HepG2 (cell line): ENCODE results near the gene DPF1. TPM values are rescaled to one million over a fixed set of nuclear protein-coding genes. Genes with fewer than 3 reads are reported as not detected.

Experiments
- ATAC-seq: fragments of 200-7000 bp; cut with Tn5 transposase; 3 replicates; pipeline ENCODE4 v1.9.1; 2020; ENCODE audit warnings: mild to moderate bottlenecking, moderate library complexity
- BruUV-seq: library from RNA; stranded (reverse); fragments of 400-500 nt; replicated peaks from 2 replicates; lab custom pipeline; 2021; lab: Mats Ljungman, UMichigan
- CTCF ChIA-PET: fragments of 300-600 bp; formaldehyde crosslinking; extraction: SDS; loops from one replicate; lab custom pipeline; 2021; ENCODE audit warnings: low total read pairs, inconsistent platforms, low intra/inter-chr PET ratio; lab: Yijun Ruan, JAX
- POLR2A ChIA-PET: fragments of 350-600 bp; sonication (Branson Sonifier 250); formaldehyde crosslinking; loops from one replicate; lab custom pipeline; 2020; ENCODE audit warnings: antibody characterized with exemption, inconsistent platforms; lab: Yijun Ruan, JAX
- DNase-seq: peaks from one replicate; pipeline ENCODE4 v3.0.0-alpha.2; 2015; ENCODE audit warnings: low spot score
- FAIRE-seq: peaks from 3 replicates; lab custom pipeline; 2011; peaks lifted over from hg19 to GRCh38; lab: Jason Lieb, UNC
- H2AFZ ChIP-seq: one replicate; pipeline ENCODE4 v1.6.1; 2011; ENCODE audit warnings: low read length, inconsistent platforms
- H3K27ac ChIP-seq: fragments of 300-600 bp; 3 replicates; pipeline ENCODE4 v1.8.0; 2011; ENCODE audit warnings: mixed run types, mild to moderate bottlenecking, mixed read lengths, low read length, inconsistent platforms; ENCODE audit not compliant: insufficient read depth; ENCODE audit errors: extremely low read length
- H3K27me3 ChIP-seq, 2 experiments: fragments of 200-600 bp in 1 of 2; 2 replicates in 1 of 2; 3 replicates in 1 of 2; pipeline versions ENCODE4 v1.6.0 to v1.8.0; 2011; ENCODE audit warnings: low read length in 2 of 2, mild to moderate bottlenecking in 2 of 2, moderate library complexity in 2 of 2, inconsistent platforms in 1 of 2; ENCODE audit not compliant: insufficient read depth in 2 of 2, control insufficient read depth in 1 of 2
- H3K36me3 ChIP-seq, 2 experiments: fragments of 200-600 bp in 1 of 2; replicated peaks in 1 of 2; 2 replicates in 1 of 2; 3 replicates in 1 of 2; pipeline versions ENCODE4 v1.5.1 to v1.8.0; 2011; ENCODE audit warnings: low read length in 2 of 2, inconsistent platforms in 1 of 2; ENCODE audit not compliant: insufficient read depth in 2 of 2, control insufficient read depth in 1 of 2
- H3K4me1 ChIP-seq: 2 replicates; pipeline ENCODE4 v1.5.1; 2012; ENCODE audit warnings: low read length, inconsistent platforms; ENCODE audit not compliant: insufficient read depth
- H3K4me2 ChIP-seq: 2 replicates; pipeline ENCODE4 v1.6.0; 2011; ENCODE audit warnings: low read depth, low read length, inconsistent platforms
- H3K4me3 ChIP-seq, 3 experiments: fragments of 200-600 bp in 1 of 3; sonication (generic), shearing (Covaris generic) in 1 of 3; replicated peaks in 1 of 3; 2 replicates each; pipeline ENCODE4 v1.5.1; 2011 to 2016; ENCODE audit warnings: low read length in 3 of 3, inconsistent platforms in 2 of 3, low read depth in 2 of 3, mild to moderate bottlenecking in 2 of 3, control low read depth in 1 of 3, mixed read lengths in 1 of 3; ENCODE audit not compliant: insufficient read depth in 1 of 3
- H3K79me2 ChIP-seq: one replicate; pipeline ENCODE4 v1.6.1; 2011; ENCODE audit warnings: low read length, inconsistent platforms; ENCODE audit not compliant: insufficient read depth
- H3K9ac ChIP-seq: 2 replicates; pipeline ENCODE4 v1.6.0; 2011; ENCODE audit warnings: mild to moderate bottlenecking, low read depth, low read length, inconsistent platforms; ENCODE audit not compliant: insufficient read depth
- H3K9me3 ChIP-seq: 2 replicates; pipeline ENCODE4 v1.5.1; 2012; ENCODE audit warnings: mild to moderate bottlenecking, low read length
- H4K20me1 ChIP-seq: 2 replicates; pipeline ENCODE4 v1.6.0; 2011; ENCODE audit warnings: inconsistent platforms, mild to moderate bottlenecking, low read length, moderate library complexity; ENCODE audit not compliant: insufficient read depth
- ARID4A ChIP-seq: sonication (generic); formaldehyde crosslinking; IDR thresholded peaks from 2 replicates; pipeline ENCODE4 v1.5.0; 2020; ENCODE audit warnings: mild to moderate bottlenecking, missing genetic modification reagents, borderline replicate concordance
- MNT ChIP-seq: fragments of 450-650 bp; IDR thresholded peaks from 2 replicates; pipeline ENCODE4 v1.6.1; 2016
- ZMYM2 ChIP-seq: sonication (generic); formaldehyde crosslinking; IDR thresholded peaks from 2 replicates; pipeline ENCODE4 v1.8.0; 2022; ENCODE audit warnings: mild to moderate bottlenecking, missing genetic modification reagents
- ZNF569 ChIP-seq: sonication (generic); formaldehyde crosslinking; IDR thresholded peaks from 2 replicates; pipeline ENCODE4 v1.5.0; 2020; ENCODE audit warnings: mild to moderate bottlenecking, missing genetic modification reagents, moderate library complexity, borderline replicate concordance
- WGBS: methylation state at CpG from one replicate; pipeline ENCODE4 v1.1.6; 2017; ENCODE audit warnings: low lambda C conversion rate; 5-methylcytosine and 5-hydroxymethylcytosine counted together
- in situ Hi-C: cut with HindIII; loops from 2 replicates; pipeline ENCODE4 v1.10.0; 2017; ENCODE audit warnings: low pct_unique_long_range_greater_than_20kb; ENCODE audit not compliant: extremely low pct_ligation_motif_present
- intact Hi-C: fragments of 100-400 bp; cut with micrococcal nuclease; formaldehyde crosslinking; loops from one replicate; pipeline ENCODE4 v1.10.0; 2022; ENCODE audit not compliant: unreplicated experiment
- polyA plus RNA-seq, 8 experiments: library from polyadenylated mRNA; depleted of rRNA in 3 of 8; stranded (reverse) in 7 of 8; unstranded in 1 of 8; fragments of >200 nt; fragmentation: Illumina TruSeq in 4 of 8; extraction: Trizol in 4 of 8; gene quantifications; 2 replicates each; pipeline versions ENCODE4 v1.2.1 to v1.2.3, GENCODE V29; 2011 to 2016; ENCODE audit warnings: low read depth in 4 of 8, missing spikeins in 1 of 8, mixed read lengths in 1 of 8; ENCODE audit not compliant: insufficient read depth in 1 of 8
- total RNA-seq, 5 experiments: library from RNA; depleted of rRNA; stranded (reverse); fragments of >200 nt; fragmentation: Illumina TruSeq; extraction: Trizol; gene quantifications; 2 replicates each; pipeline ENCODE4 v1.2.3, GENCODE V29; 2016; ENCODE audit warnings: low read depth in 1 of 5

DPF1 gene
- total and polyA plus RNA-seq, 2 of the 13 experiments (the other 11 are each of a cell fraction or from before 2014, with no cell fraction given), result 1.0 to 3.2 TPM

- intact Hi-C loops, result no loop called here
- no peaks in the 10 kb centered on the region for H3K79me2 ChIP-seq
- H3K36me3 ChIP-seq, result no peaks in the 10 kb centered on the region; a peak in 2 of 5 replicates
- H3K4me3 ChIP-seq, result no peak overlapping the region
- no peak overlapping the region for H3K27ac ChIP-seq
- no peak for ATAC-seq
- H3K9me3 ChIP-seq, result no peaks in the 10 kb centered on the region
- ChIA-PET POLR2A (no interaction called here), CTCF (no interaction called here)
- in situ Hi-C loops, result no loop called here
- no peak for FAIRE-seq
- no peaks in the 10 kb centered on the region for H3K27me3 ChIP-seq
- H2AFZ ChIP-seq, result no peak overlapping the region
- H3K4me2 ChIP-seq, result no peak overlapping the region
- no peaks in the 10 kb centered on the region for H4K20me1 ChIP-seq
- DNase-seq, result no peak
- no TSS peak for BruUV-seq
- 92% methylated on average over 10 of the region's 11 CpGs for WGBS
- peaks cover 5% of the 10 kb centered on the region for H3K4me1 ChIP-seq
- TF ChIP-seq MNT (no peak), ARID4A (CRISPR knock-in tag) (no peak), ZNF569 (CRISPR knock-in tag) (no peak), ZMYM2 (CRISPR knock-in tag) (no peak)
- H3K9ac ChIP-seq, result no peak overlapping the region
Measured at GRCh38 chr19:38199340-38199739, 24.7 kb downstream of the DPF1 start.
